Measurements from ENCODE around the gene TMEM250. TPM values are rescaled to one million over a fixed set of nuclear protein-coding genes. Genes with fewer than 3 reads are reported as not detected.

Gene TMEM250
- total and polyA plus RNA-seq, 2 of the 4 experiments (the other 2 are of a cell fraction) = 14.0 to 17.5 TPM

DNA sequence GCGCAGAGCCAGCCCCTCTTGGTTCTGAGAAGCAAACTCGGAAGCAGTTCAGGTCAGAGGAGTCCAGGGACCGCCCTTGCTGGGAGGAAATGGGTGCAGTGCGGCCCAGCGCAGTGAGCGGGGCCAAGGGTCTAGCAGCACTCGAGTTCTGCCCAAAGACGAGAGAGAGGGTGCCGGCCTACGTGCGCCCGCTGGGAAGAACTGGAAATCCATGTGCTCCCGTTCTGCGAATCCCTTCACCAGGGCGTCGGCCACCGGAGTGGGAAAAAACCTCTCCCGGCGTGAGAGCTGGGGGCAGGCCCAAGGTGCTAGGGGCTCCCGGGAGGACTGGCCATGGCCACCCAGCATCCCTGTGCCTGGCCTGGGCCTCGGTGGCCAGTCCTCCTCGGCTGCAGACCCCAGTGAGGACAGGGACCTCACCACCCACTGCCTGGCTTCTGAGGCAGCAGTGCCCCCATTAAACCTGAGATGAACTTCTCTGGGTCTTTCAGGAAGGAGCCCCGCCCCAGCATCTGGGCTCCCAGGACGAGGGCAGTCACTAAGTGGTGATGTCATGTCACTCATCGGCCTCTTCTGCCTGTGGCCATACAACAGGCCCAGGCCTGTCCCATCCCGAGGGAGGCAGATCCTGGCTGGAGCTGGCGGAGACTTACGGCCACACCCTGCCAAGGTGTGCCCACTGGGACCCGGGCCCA lies 10.6 kb downstream of the TMEM250 start:
- WGBS, 2 experiments (ENCODE audit: extremely low coverage in 2 of 2, insufficient read length in 1 of 2) = 94% methylated on average over 15 of the region's 29 CpGs; no CpG with 5 or more reads in 1 of the 2 experiments
- H4K5ac ChIP-seq (ENCODE audit: low read depth, low read length) = no peak overlapping the region
- H2BK5ac ChIP-seq (ENCODE audit: low read depth, low read length, poor library complexity, severe bottlenecking) = peak overlapping the region; percentile 21
- no peak overlapping the region for H3K9ac ChIP-seq (ENCODE audit: low read depth, low read length)
- in situ Hi-C loops (cut with MboI; ENCODE audit: low sequenced_read_pairs) = no loop called here
- H3K36me3 ChIP-seq (ENCODE audit: control insufficient read depth, insufficient read depth, low read length) = no peaks in the 10 kb centered on the region
- dilution Hi-C loops (cut with HindIII; ENCODE audit: low sequenced_read_pairs, unreplicated experiment) = no loop called here
- H2BK120ac ChIP-seq (ENCODE audit: low read depth, low read length) = peak overlapping the region; percentile 80
- H4K20me1 ChIP-seq (ENCODE audit: insufficient read depth, low read length) = no peaks in the 10 kb centered on the region; the same call in 1 of the 2 replicates
- CTCF ChIA-PET = no interaction called here
- H3K4me3 ChIP-seq (ENCODE audit: insufficient read depth, low read depth, low read length) = no peak overlapping the region
- H3K4me2 ChIP-seq (ENCODE audit: low read depth, low read length) = no peak overlapping the region
- no peak for TF ChIP-seq BHLHE40 (IDR thresholded peaks at IDR 0.05; ENCODE audit: low read depth, low read length)
- TF ChIP-seq SMC3 (IDR thresholded peaks at IDR 0.05; ENCODE audit: low read depth, low read length) = no peak
- TF ChIP-seq CEBPB (IDR thresholded peaks at IDR 0.05; ENCODE audit: low read depth, low read length) = no peak
- TF ChIP-seq RFX5 (IDR thresholded peaks at IDR 0.05; ENCODE audit: low read depth, low read length) = no peak
- no peak for TF ChIP-seq CHD1 (IDR thresholded peaks at IDR 0.05; ENCODE audit: low read depth, low read length)
- no peak for TF ChIP-seq MAFK (IDR thresholded peaks at IDR 0.05; ENCODE audit: low read depth, low read length)
- TF ChIP-seq, protein P1, sequence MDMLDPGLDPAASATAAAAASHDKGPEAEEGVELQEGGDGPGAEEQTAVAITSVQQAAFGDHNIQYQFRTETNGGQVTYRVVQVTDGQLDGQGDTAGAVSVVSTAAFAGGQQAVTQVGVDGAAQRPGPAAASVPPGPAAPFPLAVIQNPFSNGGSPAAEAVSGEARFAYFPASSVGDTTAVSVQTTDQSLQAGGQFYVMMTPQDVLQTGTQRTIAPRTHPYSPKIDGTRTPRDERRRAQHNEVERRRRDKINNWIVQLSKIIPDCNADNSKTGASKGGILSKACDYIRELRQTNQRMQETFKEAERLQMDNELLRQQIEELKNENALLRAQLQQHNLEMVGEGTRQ (IDR thresholded peaks at IDR 0.05; ENCODE audit: low read depth, low read length) = no peak
- TF ChIP-seq MAZ (IDR thresholded peaks at IDR 0.05; ENCODE audit: borderline replicate concordance, low read depth, low read length) = no peak
- no peak for TF ChIP-seq RAD21 (IDR thresholded peaks at IDR 0.05; ENCODE audit: low read length)
- TF ChIP-seq, protein P2, sequence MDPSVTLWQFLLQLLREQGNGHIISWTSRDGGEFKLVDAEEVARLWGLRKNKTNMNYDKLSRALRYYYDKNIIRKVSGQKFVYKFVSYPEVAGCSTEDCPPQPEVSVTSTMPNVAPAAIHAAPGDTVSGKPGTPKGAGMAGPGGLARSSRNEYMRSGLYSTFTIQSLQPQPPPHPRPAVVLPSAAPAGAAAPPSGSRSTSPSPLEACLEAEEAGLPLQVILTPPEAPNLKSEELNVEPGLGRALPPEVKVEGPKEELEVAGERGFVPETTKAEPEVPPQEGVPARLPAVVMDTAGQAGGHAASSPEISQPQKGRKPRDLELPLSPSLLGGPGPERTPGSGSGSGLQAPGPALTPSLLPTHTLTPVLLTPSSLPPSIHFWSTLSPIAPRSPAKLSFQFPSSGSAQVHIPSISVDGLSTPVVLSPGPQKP (IDR thresholded peaks at IDR 0.05; ENCODE audit: borderline replicate concordance, low read depth, low read length) = no peak
- TF ChIP-seq, protein P3, sequence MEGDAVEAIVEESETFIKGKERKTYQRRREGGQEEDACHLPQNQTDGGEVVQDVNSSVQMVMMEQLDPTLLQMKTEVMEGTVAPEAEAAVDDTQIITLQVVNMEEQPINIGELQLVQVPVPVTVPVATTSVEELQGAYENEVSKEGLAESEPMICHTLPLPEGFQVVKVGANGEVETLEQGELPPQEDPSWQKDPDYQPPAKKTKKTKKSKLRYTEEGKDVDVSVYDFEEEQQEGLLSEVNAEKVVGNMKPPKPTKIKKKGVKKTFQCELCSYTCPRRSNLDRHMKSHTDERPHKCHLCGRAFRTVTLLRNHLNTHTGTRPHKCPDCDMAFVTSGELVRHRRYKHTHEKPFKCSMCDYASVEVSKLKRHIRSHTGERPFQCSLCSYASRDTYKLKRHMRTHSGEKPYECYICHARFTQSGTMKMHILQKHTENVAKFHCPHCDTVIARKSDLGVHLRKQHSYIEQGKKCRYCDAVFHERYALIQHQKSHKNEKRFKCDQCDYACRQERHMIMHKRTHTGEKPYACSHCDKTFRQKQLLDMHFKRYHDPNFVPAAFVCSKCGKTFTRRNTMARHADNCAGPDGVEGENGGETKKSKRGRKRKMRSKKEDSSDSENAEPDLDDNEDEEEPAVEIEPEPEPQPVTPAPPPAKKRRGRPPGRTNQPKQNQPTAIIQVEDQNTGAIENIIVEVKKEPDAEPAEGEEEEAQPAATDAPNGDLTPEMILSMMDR (conservative IDR thresholded peaks at IDR 0.05; ENCODE audit: low read depth, low read length) = no peak
- peak overlapping the region; percentile 95 for H2AK5ac ChIP-seq (ENCODE audit: low read depth, low read length)
- DNase-seq (no peak), ATAC-seq (ENCODE audit: low read depth) (no peak)
- H3K27ac ChIP-seq (ENCODE audit: insufficient read depth, low read length) = no peak overlapping the region
- peaks cover 21% of the 10 kb centered on the region for H3K4me1 ChIP-seq (ENCODE audit: control insufficient read depth, insufficient read depth, low read length)
- H4K91ac ChIP-seq (ENCODE audit: insufficient read depth, low read depth, low read length) = peak overlapping the region; percentile 55; the same call in 1 of the 2 replicates
- H3K9me3 ChIP-seq (ENCODE audit: control insufficient read depth, insufficient read depth, low read length) = no peaks in the 10 kb centered on the region
- POLR2A ChIA-PET (ENCODE audit: unreplicated experiment) = no interaction called here
- H3K14ac ChIP-seq (replicated peaks; ENCODE audit: low read depth, low read length) = no peak overlapping the region
- H2AK9ac ChIP-seq (replicated peaks; ENCODE audit: low read depth, low read length, poor library complexity) = peak overlapping the region; percentile 88
- H2BK20ac ChIP-seq (ENCODE audit: low read depth, low read length) = no peak overlapping the region
- intact Hi-C loops (cut with micrococcal nuclease) = loop anchor here (5.0 kb wide), 1 partner anchor 56 kb away; no protein-coding TSS in a partner anchor
- no peaks in the 10 kb centered on the region; a peak in 1 of 4 replicates for H3K79me1 ChIP-seq (ENCODE audit: low read depth in 1 of 2, low read length in 2 of 2)
- no peak overlapping the region for H3K56ac ChIP-seq (ENCODE audit: extremely low read depth, insufficient read depth, low read length)
- H2BK15ac ChIP-seq (ENCODE audit: low read depth, low read length) = peak overlapping the region; percentile 83; the same call in 2 of the 3 replicates
- H3K23ac ChIP-seq (ENCODE audit: low read depth, low read length) = no peak overlapping the region
- H3K18ac ChIP-seq (ENCODE audit: low read depth, low read length) = no peak overlapping the region
- peak overlapping the region; percentile 68 for H2AFZ ChIP-seq (replicated peaks; ENCODE audit: low read length, poor library complexity)
- peaks cover 11% of the 10 kb centered on the region for H3K9me1 ChIP-seq (ENCODE audit: insufficient read depth, low read length)
- peak overlapping the region in 1 of 2 experiments; percentile 62; a peak in 1 of 4 replicates for H4K8ac ChIP-seq (ENCODE audit: low read depth in 2 of 2, low read length in 2 of 2)
- H3K4ac ChIP-seq (ENCODE audit: low read depth, low read length) = peak overlapping the region; percentile 78
- BruUV-seq (replicated peaks) = no TSS peak
- no peaks in the 10 kb centered on the region for H3K27me3 ChIP-seq (ENCODE audit: control insufficient read depth, insufficient read depth, low read length)

All from IMR-90 (cell line).